ENCODE results near the gene PCDHA6. TPM values are rescaled to one million over a fixed set of nuclear protein-coding genes. Genes with fewer than 3 reads are reported as not detected.

The PCDHA6 gene
- total and polyA plus RNA-seq, 10 of the 15 experiments (the other 5 are each of a cell fraction or from before 2014, with no cell fraction given), result 0.09 TPM; not detected in 9

DNA sequence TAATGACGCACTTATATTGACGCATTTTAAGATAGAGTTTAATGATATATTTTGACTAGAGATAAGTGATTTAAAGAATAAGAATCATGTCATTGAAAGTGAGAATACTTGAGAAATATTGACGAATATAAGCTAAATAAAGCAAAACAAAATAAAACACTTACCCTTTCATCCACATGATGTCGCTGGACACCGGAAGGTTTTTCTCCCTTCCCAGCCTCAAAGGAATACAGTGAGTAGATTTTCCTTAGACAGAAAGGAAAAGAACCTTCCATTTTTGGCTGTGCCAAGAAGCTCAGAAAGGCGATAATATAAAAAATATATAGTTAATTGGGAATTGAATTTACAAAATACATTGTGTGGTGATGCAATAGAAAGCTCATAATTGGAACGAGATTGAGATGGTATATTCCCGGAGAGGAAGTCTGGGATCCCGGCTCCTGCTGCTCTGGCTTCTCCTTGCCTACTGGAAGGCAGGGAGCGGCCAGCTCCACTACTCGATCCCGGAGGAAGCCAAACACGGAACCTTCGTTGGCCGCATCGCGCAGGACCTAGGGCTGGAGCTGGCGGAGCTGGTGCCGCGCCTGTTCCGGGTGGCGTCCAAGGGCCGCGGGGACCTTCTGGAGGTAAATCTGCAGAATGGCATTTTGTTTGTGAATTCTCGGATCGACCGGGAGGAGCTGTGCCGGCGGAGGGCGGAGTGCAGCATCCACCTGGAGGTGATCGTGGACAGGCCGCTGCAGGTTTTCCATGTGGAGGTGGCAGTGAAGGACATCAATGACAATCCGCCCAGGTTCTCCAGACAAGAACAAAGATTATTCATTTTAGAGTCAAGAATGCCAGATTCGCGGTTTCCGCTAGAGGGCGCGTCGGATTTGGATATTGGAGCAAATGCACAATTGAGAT is 6.1 kb upstream of the PCDHA6 start, which contains the start of gene PCDHA5:
PCDHA5 (plus strand) TSS at position 239 of the 906 bp plus-strand sequence.
- no TSS peak for BruUV-seq (replicated peaks)
- H3K27me3 ChIP-seq (replicated peaks in 1 of 2; ENCODE audit: control insufficient read depth in 2 of 2, insufficient read depth in 2 of 2, low read length in 1 of 2), result no peaks in the 10 kb centered on the region
- H3K4me2 ChIP-seq (ENCODE audit: control insufficient read depth, insufficient read depth), result no peak within 1 kb of the TSS
- no peaks in the 10 kb centered on the region for H3K4me1 ChIP-seq (ENCODE audit: control insufficient read depth, insufficient read depth, low read length)
- POLR2A ChIA-PET, result no interaction called here
- no peaks in the 10 kb centered on the region for H4K20me1 ChIP-seq (ENCODE audit: control insufficient read depth, insufficient read depth)
- no peak within 1 kb of the TSS for H2AFZ ChIP-seq (ENCODE audit: control insufficient read depth, low read depth, low read length)
- DNase-seq (ENCODE audit: low read depth, low spot score), result no peak
- TF ChIP-seq NFXL1 (IDR thresholded peaks at IDR 0.05; ENCODE audit: borderline replicate concordance), result no peak
- TF ChIP-seq, protein P1, sequence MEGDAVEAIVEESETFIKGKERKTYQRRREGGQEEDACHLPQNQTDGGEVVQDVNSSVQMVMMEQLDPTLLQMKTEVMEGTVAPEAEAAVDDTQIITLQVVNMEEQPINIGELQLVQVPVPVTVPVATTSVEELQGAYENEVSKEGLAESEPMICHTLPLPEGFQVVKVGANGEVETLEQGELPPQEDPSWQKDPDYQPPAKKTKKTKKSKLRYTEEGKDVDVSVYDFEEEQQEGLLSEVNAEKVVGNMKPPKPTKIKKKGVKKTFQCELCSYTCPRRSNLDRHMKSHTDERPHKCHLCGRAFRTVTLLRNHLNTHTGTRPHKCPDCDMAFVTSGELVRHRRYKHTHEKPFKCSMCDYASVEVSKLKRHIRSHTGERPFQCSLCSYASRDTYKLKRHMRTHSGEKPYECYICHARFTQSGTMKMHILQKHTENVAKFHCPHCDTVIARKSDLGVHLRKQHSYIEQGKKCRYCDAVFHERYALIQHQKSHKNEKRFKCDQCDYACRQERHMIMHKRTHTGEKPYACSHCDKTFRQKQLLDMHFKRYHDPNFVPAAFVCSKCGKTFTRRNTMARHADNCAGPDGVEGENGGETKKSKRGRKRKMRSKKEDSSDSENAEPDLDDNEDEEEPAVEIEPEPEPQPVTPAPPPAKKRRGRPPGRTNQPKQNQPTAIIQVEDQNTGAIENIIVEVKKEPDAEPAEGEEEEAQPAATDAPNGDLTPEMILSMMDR (IDR thresholded peaks at IDR 0.05 in 2 of 3, conservative IDR thresholded peaks at IDR 0.05 in 1 of 3; ENCODE audit: control insufficient read depth in 2 of 3, extremely low read depth in 1 of 3, insufficient read depth in 1 of 3, low read depth in 3 of 3, low read length in 3 of 3), result peak in 2 of 3 experiments; percentile 31 to 39; a peak in 4 of 6 replicates
- FAIRE-seq, result no peak
- H3K4me3 ChIP-seq, result no peak within 1 kb of the TSS
- ATAC-seq, result no peak
- SMC1A ChIA-PET (ENCODE audit: uncharacterized antibody, unreplicated experiment), result interaction anchor here (0.8 kb wide), 1 partner anchor 12 kb away, joined by 3 read pairs; no protein-coding TSS in a partner anchor
- CTCF ChIA-PET, result interaction anchor here (0.7 to 2.0 kb wide), 5 partner anchors 9 to 24 kb away, joined by 3 to 5 read pairs (median 3); no protein-coding TSS in a partner anchor
- H3K9ac ChIP-seq (ENCODE audit: control insufficient read depth, insufficient read depth, low read length), result no peak within 1 kb of the TSS
- in situ Hi-C loops (cut with MboI), result loop anchor here (25.0 kb wide), 1 partner anchor 741 kb away; no protein-coding TSS in a partner anchor
- intact Hi-C loops (cut with micrococcal nuclease; ENCODE audit: unreplicated experiment), result no loop called here
- H3K9me3 ChIP-seq (replicated peaks; ENCODE audit: control insufficient read depth, insufficient read depth, low read length), result no peaks in the 10 kb centered on the region; the same call in 2 of the 3 replicates
- no peaks in the 10 kb centered on the region for H3K36me3 ChIP-seq (ENCODE audit: control insufficient read depth in 2 of 2, insufficient read depth in 2 of 2, low read length in 1 of 2)
- RAD21 ChIA-PET (ENCODE audit: unreplicated experiment), result no interaction called here
- H3K79me2 ChIP-seq (ENCODE audit: control insufficient read depth, insufficient read depth, low read length), result no peaks in the 10 kb centered on the region
- WGBS (ENCODE audit: insufficient coverage, insufficient replicate concordance, low lambda C conversion rate, missing lambda C conversion rate), result 59% methylated on average over 37 of the region's 39 CpGs
- no peak within 1 kb of the TSS for H3K27ac ChIP-seq (ENCODE audit: control insufficient read depth, insufficient read depth)

All from GM12878 (cell line).